OCI-LY7 (cell line): ENCODE data around the gene DOCK9. TPM values are rescaled to one million over a fixed set of nuclear protein-coding genes. Genes with fewer than 3 reads are reported as not detected.

Source experiments
- BruUV-seq: library from RNA; stranded (reverse); fragments of 400-500 nt; replicated peaks from 2 replicates; lab custom pipeline; 2021; lab: Mats Ljungman, UMichigan
- CTCF ChIA-PET: fragments of 300-600 bp; sonication (Branson Sonifier 250); formaldehyde crosslinking; loops from one replicate; lab custom pipeline; 2022; ENCODE audit warnings: antibody characterized with exemption; ENCODE audit not compliant: unreplicated experiment; lab: Charles Lee
- POLR2A ChIA-PET: fragments of 300-600 bp; sonication (Branson Sonifier 250); formaldehyde crosslinking; loops from one replicate; lab custom pipeline; 2022; ENCODE audit warnings: antibody characterized with exemption; lab: Charles Lee
- DNase-seq: peaks from one replicate; pipeline ENCODE4 v3.0.0-alpha.2; 2015; ENCODE audit warnings: low spot score
- H2AFZ ChIP-seq: fragments of 200-600 bp; sonication (generic), shearing (Covaris generic); 2 replicates; pipeline ENCODE4 v1.6.1; 2014; ENCODE audit warnings: mild to moderate bottlenecking, antibody characterized with exemption, low read length, moderate library complexity
- H3K27ac ChIP-seq: fragments of 200-600 bp; sonication (generic); 2 replicates; pipeline ENCODE4 v1.5.1; 2014; ENCODE audit warnings: mixed run types, low read depth, mild to moderate bottlenecking, moderate library complexity, low read length, inconsistent platforms; ENCODE audit not compliant: poor library complexity, severe bottlenecking
- H3K36me3 ChIP-seq: fragments of 200-600 bp; sonication (generic); 2 replicates; pipeline ENCODE4 v1.6.1; 2014; ENCODE audit warnings: mild to moderate bottlenecking, antibody characterized with exemption, low read length, moderate library complexity, mixed read lengths; ENCODE audit not compliant: insufficient read depth
- H3K4me1 ChIP-seq: fragments of 200-600 bp; sonication (generic); 2 replicates; pipeline ENCODE4 v1.5.1; 2014; ENCODE audit warnings: mild to moderate bottlenecking, low read length; ENCODE audit not compliant: insufficient read depth, poor library complexity, severe bottlenecking
- H3K4me2 ChIP-seq: fragments of 200-600 bp; sonication (generic); 2 replicates; pipeline ENCODE4 v1.6.1; 2014; ENCODE audit warnings: mild to moderate bottlenecking, low read length
- H3K4me3 ChIP-seq: fragments of 200-600 bp; sonication (generic); 2 replicates; pipeline ENCODE4 v1.5.1; 2014; ENCODE audit warnings: mild to moderate bottlenecking, low read depth, low read length; ENCODE audit not compliant: poor library complexity, severe bottlenecking
- H3K79me2 ChIP-seq: fragments of 200-600 bp; sonication (generic); 2 replicates; pipeline ENCODE4 v1.6.1; 2016; ENCODE audit warnings: low read depth, mild to moderate bottlenecking, low read length, moderate library complexity, mixed read lengths; ENCODE audit not compliant: insufficient read depth
- H3K9me2 ChIP-seq: fragments of 200-600 bp; sonication (generic); 2 replicates; pipeline ENCODE4 v1.6.1; 2016; ENCODE audit warnings: mild to moderate bottlenecking, low read length, mixed read lengths; ENCODE audit not compliant: insufficient read depth
- H3K9me3 ChIP-seq: fragments of 200-600 bp; sonication (generic); 2 replicates; pipeline ENCODE4 v1.6.1; 2014; ENCODE audit warnings: mild to moderate bottlenecking, mixed run types, low read length, mixed read lengths
- H4K20me1 ChIP-seq: fragments of 200-600 bp; sonication (generic); 2 replicates; pipeline ENCODE4 v1.6.1; 2014; ENCODE audit warnings: mild to moderate bottlenecking, antibody characterized with exemption, low read length, moderate library complexity, mixed read lengths; ENCODE audit not compliant: insufficient read depth
- CTCF ChIP-seq: fragments of 200-600 bp; sonication (generic); conservative IDR thresholded peaks from 2 replicates; pipeline ENCODE4 v1.5.1; 2014; ENCODE audit warnings: mild to moderate bottlenecking, antibody characterized with exemption, low read length, moderate library complexity, mixed read lengths
- EZH2phosphoT487 ChIP-seq: fragments of 200-600 bp; sonication (generic); IDR thresholded peaks from 2 replicates; pipeline ENCODE4 v1.6.1; 2018; ENCODE audit warnings: low read depth, borderline replicate concordance, mild to moderate bottlenecking, mixed run types, antibody characterized with exemption, low read length, moderate library complexity, mixed read lengths
- intact Hi-C: fragments of 100-400 bp; cut with micrococcal nuclease; formaldehyde crosslinking; loops from one replicate; pipeline ENCODE4 v1.10.0; 2022; ENCODE audit not compliant: unreplicated experiment
- total RNA-seq, 2 experiments: library from RNA; depleted of rRNA in 1 of 2; stranded (reverse); fragments of >200 nt in 1 of 2; shearing (Covaris generic) in 1 of 2; gene quantifications; 2 replicates each; pipeline ENCODE4 v1.2.3, GENCODE V29; 2014 to 2022

The DOCK9 gene
- total RNA-seq, 2 experiments from 2014 or later: 24.0 to 28.0 TPM

- TF ChIP-seq CTCF (no peak), EZH2phosphoT487 (no peak)
Observed at GRCh38 chr13:98851276-98851675, 126.6 kb downstream of the DOCK9 start.

GRCh38 chr13:98848746-98849145 lies 129.1 kb downstream of the DOCK9 start:
- Histone ChIP-seq H3K9me3 (no peaks in the 10 kb centered on the region), H3K4me2 (no peak overlapping the region), H2AFZ (no peak overlapping the region), H3K4me3 (no peak overlapping the region), H3K9me2 (no peaks in the 10 kb centered on the region), H3K36me3 (peaks cover 7% of the 10 kb centered on the region), H3K79me2 (no peaks in the 10 kb centered on the region), H4K20me1 (no peaks in the 10 kb centered on the region), H3K4me1 (no peaks in the 10 kb centered on the region), H3K27ac (no peak overlapping the region)
- TF ChIP-seq EZH2phosphoT487: no peak
- BruUV-seq: no TSS peak
- ChIA-PET POLR2A (no interaction called here), CTCF (no interaction called here)
- intact Hi-C loops: loop anchor here (10.0 kb wide), 1 partner anchor 416 kb away; no protein-coding TSS in a partner anchor
- no peak for DNase-seq

More at GRCh38 chr13:98851276-98851675, 126.6 kb downstream of the DOCK9 start:
- POLR2A ChIA-PET: no interaction called here
- Histone ChIP-seq H2AFZ (no peak overlapping the region), H3K4me2 (no peak overlapping the region), H4K20me1 (no peaks in the 10 kb centered on the region), H3K27ac (no peak overlapping the region), H3K36me3 (no peaks in the 10 kb centered on the region; the same call in 1 of the 2 replicates), H3K9me2 (no peaks in the 10 kb centered on the region), H3K4me1 (no peaks in the 10 kb centered on the region), H3K79me2 (no peaks in the 10 kb centered on the region), H3K4me3 (no peak overlapping the region), H3K9me3 (no peaks in the 10 kb centered on the region)
- intact Hi-C loops: no loop called here
- DNase-seq: no peak
- no TSS peak for BruUV-seq
- CTCF ChIA-PET: no interaction called here

GRCh38 chr13:98847780-98848179 lies 130.1 kb downstream of the DOCK9 start:
- TF ChIP-seq CTCF (no peak), EZH2phosphoT487 (no peak)
- Histone ChIP-seq H3K9me3 (no peaks in the 10 kb centered on the region), H3K4me1 (peaks cover under 1% of the 10 kb centered on the region), H3K79me2 (no peaks in the 10 kb centered on the region), H3K4me3 (no peak overlapping the region), H3K4me2 (no peak overlapping the region), H3K9me2 (no peaks in the 10 kb centered on the region), H3K27ac (no peak overlapping the region), H3K36me3 (peaks cover 7% of the 10 kb centered on the region), H2AFZ (no peak overlapping the region), H4K20me1 (no peaks in the 10 kb centered on the region)
- ChIA-PET POLR2A (no interaction called here), CTCF (no interaction called here)
- intact Hi-C loops: loop anchor here (10.0 kb wide), 1 partner anchor 417 kb away; no protein-coding TSS in a partner anchor
- no peak for DNase-seq
- BruUV-seq: no TSS peak
